Stromal cell of bone marrow (primary cell): ENCODE data around the gene CSRP3.

Source experiments
- DNase-seq: peaks from one replicate; pipeline ENCODE4 v3.0.0-alpha.2; 2012; ENCODE audit warnings: low read depth

Gene CSRP3

GRCh38 chr11:19201737-19202605 is at the start of gene CSRP3:
CSRP3 (minus strand) TSS chr11:19201983; CDS start chr11:19192448, 9,535 bp downstream.
- no peak for DNase-seq

- no peak for DNase-seq
Measured at GRCh38 chr11:19251577-19251976, 49.8 kb upstream of the CSRP3 start.

- no peak for DNase-seq
Measured at GRCh38 chr11:19246816-19247215, 45.0 kb upstream of the CSRP3 start.

- DNase-seq: no peak
Measured at GRCh38 chr11:19245351-19245750, 43.6 kb upstream of the CSRP3 start.

DNA sequence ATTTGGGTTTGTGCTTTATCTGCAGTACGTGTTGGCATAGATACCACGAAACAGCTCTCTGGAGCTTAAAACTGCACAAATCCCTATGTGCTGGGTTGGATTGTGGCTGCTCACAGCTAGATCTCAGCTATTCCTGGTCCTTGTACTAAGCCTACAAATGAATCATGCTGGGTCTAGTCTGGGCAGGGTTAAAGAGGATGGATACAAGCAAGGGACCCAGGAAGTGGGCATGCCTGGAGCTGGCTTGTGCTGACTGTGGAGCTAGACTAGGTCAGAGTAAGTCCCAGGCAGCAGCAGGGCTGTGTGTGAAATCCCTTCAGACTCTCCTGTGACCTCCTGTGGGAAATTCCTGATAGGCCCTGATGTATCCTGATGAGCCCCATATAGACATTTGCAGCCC is 42.8 kb upstream of the CSRP3 start:
- DNase-seq: no peak

DNA sequence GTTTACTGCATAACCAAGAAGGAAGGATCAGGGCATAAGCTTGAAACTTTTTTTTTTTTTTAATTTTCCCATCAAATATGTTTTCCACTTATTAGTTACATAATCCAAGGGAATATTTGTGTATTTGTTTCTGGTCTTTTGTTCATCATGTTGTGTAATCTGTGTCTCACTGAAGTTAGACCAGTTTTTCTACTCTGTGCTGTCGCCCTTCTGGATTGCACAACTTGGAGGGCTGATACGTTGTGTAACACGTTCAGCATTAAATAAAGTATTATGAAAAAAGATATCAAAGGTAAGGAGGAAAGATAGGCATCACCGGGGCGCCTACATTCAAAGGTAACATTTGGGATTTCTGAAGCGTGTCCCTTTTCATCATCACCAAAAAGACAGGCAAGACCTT is 42.3 kb upstream of the CSRP3 start:
- DNase-seq: no peak

- DNase-seq: no peak
Measured at GRCh38 chr11:19243613-19244012, 41.8 kb upstream of the CSRP3 start.

- no peak for DNase-seq
Measured at GRCh38 chr11:19243143-19243542, 41.4 kb upstream of the CSRP3 start.

DNA sequence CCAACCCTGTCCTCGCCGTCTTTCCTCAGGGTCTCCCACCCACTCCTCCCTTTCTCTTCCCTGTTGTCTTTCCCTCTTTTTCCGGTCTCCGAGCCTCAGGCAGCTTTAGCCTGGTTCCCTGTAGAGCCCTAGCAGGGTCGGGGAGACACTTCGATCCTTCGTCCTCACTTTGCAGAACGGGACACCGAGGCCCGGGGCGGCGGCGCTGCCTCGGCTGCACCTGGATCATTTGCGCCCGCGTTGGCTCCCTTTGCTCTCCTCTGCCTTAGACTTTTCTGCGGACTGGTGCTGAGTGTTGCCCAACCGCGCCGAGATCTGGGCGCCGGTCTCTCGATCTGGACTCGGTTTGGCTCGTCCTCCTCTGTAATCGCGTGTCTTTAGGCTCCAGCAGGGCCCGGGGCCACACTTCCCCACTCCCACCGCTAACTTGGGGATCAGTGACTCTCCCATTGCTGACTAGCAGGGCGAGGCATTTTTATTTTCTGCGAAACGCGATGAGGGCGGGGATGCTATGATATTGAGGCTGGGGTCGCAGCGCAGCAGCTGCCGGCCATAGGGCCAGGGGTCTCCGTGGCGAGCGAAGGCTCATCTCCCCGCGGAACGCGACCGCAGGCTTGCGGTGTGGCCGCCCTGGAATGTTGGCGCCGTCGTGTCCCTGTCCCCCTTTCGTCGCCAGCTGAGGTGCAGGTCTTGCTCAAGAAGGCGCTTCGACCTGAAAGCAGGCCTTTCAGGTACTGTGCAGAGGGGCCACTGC is 40.6 kb upstream of the CSRP3 start:
- no peak for DNase-seq

- DNase-seq: no peak
Measured at GRCh38 chr11:19241260-19242178, 39.7 kb upstream of the CSRP3 start.

GRCh38 chr11:19240420-19241259 is 38.9 kb upstream of the CSRP3 start, which contains the start of gene E2F8:
E2F8 (minus strand) TSS chr11:19240945; CDS start chr11:19240121, 824 bp downstream.
- DNase-seq: peak; percentile 89

- no peak for DNase-seq
Measured at GRCh38 chr11:19239039-19239438, 37.3 kb upstream of the CSRP3 start.

DNA sequence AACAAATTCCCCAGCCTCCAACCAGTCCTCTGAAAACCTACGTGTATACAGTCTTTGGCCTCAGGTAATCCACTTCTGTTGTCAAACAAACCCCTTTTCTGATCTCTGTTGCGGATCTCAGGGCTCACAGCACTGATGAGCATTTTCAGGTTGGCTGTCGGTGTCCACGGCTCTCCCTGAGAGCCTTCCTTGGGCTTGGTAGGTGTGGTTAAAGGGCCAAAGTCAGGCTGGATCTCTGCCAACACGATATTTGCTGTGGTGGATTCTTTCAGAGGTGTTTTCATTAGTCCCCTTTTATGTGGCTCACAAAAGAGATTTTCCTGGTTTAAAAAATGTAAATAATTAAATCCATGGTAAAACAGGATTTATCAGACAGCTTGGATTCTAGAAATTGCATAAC is 36.0 kb upstream of the CSRP3 start:
- no peak for DNase-seq

DNA sequence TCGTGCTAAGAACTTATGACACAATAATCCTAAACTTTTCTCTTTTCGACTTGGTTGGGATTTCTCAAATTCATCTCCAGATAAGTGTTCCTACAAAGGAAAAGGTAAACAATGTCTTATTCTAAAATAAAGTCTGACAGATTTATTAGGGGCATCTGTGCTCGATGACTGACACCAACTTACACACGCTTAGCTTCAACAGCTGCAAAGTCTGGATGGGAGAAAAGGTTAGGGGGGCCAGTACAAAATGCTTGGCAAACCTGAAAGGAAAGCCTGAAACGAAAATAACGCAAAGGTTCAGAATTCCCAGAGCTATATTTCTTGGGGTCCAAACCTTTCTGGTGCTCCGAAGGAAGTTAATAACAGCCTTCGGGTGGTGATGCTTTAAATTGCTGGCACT is 35.6 kb upstream of the CSRP3 start:
- no peak for DNase-seq

DNA sequence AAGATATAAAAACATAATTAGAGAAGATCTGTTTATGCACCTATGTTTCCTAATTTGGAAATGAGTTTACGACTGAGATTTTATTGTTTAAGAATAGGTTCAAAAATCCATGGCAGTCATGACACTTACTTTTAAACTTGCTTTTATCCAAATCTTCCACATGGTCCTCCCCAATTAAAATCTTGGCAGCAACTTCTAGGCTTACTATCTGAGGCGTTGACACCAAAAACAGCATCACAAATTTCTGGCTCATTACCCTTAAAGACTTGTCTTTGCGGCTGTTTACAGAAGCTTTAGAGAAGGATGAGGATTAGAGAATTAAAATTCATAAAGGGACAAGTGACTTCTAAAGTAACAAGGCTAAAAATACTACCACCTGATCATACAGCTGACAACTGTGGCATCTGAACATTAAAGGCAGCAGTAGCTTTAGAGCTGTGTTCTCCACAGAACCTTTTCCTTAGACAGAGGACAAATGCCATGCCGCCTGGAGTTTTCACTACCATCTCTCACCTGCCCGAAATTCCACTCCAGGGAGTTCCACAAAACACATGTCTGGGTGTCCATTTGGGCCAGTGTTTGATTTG is 32.5 kb upstream of the CSRP3 start:
- DNase-seq: no peak

DNA sequence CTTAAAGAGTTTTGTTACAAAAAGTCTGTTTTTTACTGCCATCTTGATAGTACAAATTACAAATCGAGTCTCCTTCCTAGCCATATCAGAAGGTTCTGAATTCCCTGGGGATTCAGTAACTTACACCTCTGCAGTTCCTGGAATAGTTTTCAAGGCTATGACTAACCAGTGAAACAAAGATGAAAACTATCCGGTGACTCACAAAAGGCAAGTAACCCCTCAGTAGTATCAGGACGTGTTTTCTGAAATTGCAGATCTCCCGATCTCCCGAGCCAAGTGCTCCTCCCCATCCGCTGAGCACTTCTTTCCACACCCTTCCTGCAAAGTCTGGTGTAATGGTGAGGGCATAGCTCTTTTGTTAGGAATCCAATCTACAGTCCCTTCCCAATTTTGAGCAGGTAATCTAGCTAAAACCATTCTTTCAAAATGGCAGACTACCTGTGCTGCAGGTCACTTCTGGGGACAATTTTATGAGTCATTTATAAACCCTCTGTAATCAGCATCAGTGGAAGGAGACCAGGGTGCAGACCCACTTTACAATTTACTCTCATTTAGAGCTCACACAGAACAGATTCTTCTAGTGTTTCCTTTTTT is 31.2 kb upstream of the CSRP3 start:
- peak; percentile 17 for DNase-seq

DNA sequence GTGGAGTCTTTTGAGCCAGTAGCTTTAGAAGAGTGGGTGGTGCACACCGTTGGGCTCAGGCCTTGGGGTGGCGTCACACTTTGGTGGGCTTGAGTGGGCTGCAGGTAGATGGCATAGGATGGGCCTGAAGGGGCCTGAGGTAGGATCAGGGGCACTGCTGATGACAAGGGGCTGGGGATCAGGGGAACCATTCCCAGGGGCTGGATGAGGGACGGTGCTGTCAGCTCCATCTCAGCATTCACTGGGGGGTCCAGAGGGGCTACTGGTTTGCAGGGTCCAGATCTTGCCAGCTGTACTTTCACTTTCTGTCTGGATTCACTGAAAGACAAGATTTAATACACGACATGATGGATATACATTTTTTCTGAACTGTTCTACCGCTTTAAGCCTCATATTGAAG is 27.9 kb upstream of the CSRP3 start:
- no peak for DNase-seq

- no peak for DNase-seq
Measured at GRCh38 chr11:19228968-19229367, 27.2 kb upstream of the CSRP3 start.

DNA sequence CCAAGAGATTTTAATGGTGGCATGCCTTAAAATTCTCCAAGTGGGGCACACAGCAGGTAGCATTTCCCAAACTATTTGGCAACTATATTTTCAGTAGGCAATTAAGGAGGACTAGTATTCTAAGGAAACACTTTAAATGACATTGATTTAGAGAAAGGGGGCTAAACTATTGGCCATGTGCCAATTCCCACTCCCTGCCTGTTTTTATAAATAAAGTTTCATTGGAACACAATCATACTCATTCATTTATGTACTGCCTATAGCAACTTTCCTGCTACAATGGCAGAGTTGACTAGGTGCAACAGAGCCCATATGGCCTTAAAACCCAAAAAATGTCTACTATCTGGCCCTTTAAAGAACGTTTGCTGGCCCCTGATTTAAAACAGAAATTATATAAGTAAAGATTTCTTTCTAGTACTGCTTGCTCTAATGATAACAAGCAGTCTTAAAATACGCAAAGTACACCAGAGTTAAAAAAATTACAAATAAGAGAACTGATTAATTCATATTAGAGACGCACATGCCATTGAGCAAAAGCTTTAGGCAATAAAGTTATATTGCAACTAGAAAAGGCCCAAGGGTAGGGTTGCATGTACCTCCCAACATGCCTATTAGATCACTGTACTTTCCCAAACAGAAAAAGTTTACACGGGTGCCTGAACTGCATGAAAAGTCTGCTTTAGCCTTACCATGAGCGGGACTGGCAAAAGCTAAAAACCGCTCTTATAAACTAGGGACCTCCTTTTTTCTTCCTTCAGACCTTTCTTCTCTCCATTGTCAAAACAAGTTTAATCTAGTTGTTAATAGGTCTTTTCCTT is 24.8 kb upstream of the CSRP3 start:
- DNase-seq: no peak

DNA sequence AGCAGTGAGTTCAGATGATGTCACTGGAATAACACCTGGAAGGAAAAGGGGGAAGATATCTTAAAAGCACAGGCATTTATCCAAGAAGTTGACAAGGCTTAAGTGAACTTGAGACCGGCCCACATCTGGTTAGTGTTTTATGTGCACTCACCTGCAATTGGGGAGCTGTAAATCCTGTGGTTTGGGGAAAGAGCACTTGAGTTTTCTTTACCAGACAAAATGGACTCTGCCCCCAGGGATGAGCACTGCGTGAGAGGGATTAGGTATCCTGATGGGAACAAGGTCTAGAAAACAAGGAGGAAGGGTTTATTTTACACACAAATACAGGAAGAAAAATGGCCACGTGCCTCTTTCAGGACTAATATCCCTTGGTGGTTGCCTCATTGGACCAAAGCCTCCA is 23.8 kb upstream of the CSRP3 start:
- DNase-seq: no peak
